ENCODE measurements around the gene NOD1. TPM values are rescaled to one million over a fixed set of nuclear protein-coding genes. Genes with fewer than 3 reads are reported as not detected.

Gene NOD1
- total RNA-seq, 1 donor from 2014 or later: 32.7 TPM

DNA sequence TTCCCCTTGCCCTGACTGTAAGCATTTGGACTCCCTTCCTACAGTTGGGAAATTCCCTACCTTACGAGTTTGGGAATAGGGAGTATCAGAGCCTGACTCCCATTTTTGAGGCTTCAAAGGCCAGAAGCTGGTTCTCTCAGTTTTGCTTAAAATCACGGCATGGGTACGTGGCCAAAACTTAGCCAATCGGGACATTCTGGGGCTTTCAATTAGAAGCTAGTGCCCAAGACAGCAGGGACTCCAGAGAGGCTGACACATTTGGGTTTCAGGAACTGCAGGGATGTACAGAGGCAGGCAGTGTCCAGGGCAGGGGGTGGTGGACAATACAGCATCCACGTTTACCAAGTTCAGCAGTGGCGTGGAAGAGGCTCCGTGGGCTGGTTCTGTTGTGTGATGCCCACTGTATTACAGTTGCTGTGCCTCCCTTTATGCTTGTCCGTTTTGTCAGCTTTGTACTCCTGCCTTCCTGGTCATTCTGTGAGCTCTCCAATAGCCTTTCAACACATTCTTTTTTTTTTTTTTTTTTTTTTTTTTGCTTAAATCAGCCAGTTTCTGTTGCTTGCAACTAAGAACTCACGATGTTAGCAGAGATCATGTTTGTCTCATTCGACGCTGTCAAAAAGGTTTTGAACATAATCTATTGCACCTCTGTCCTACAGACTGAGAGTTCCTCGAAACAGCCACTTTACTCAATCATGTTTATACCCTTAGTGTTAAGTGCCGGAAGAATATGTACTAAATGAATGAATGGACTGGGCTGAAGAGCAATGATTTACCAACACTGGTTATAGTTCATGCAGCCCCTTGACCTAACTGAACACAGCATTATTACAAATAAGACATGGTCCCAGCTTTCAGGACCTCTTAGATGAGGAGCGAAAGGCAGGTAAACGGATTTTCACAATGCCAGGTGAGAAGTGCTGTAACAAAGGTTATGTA, 25.0 kb upstream of the NOD1 start:
- DNase-seq (ENCODE audit: low spot score): no peak
- no peaks in the 10 kb centered on the region for H3K27me3 Mint-ChIP-seq (ENCODE audit: unreplicated experiment)
- no peaks in the 10 kb centered on the region for H3K9me3 Mint-ChIP-seq (ENCODE audit: unreplicated experiment)
- H3K36me3 Mint-ChIP-seq (ENCODE audit: low read depth, unreplicated experiment): peaks cover 5% of the 10 kb centered on the region
- TF ChIP-seq, protein P1, sequence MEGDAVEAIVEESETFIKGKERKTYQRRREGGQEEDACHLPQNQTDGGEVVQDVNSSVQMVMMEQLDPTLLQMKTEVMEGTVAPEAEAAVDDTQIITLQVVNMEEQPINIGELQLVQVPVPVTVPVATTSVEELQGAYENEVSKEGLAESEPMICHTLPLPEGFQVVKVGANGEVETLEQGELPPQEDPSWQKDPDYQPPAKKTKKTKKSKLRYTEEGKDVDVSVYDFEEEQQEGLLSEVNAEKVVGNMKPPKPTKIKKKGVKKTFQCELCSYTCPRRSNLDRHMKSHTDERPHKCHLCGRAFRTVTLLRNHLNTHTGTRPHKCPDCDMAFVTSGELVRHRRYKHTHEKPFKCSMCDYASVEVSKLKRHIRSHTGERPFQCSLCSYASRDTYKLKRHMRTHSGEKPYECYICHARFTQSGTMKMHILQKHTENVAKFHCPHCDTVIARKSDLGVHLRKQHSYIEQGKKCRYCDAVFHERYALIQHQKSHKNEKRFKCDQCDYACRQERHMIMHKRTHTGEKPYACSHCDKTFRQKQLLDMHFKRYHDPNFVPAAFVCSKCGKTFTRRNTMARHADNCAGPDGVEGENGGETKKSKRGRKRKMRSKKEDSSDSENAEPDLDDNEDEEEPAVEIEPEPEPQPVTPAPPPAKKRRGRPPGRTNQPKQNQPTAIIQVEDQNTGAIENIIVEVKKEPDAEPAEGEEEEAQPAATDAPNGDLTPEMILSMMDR (IDR thresholded peaks at IDR 0.05; ENCODE audit: unreplicated experiment): no peak
- peak overlapping the region; percentile 94 for H3K4me3 Mint-ChIP-seq (ENCODE audit: unreplicated experiment)
- H3K27ac Mint-ChIP-seq (ENCODE audit: unreplicated experiment): no peak overlapping the region
- H3K4me1 Mint-ChIP-seq (ENCODE audit: unreplicated experiment): peaks cover 14% of the 10 kb centered on the region

DNA sequence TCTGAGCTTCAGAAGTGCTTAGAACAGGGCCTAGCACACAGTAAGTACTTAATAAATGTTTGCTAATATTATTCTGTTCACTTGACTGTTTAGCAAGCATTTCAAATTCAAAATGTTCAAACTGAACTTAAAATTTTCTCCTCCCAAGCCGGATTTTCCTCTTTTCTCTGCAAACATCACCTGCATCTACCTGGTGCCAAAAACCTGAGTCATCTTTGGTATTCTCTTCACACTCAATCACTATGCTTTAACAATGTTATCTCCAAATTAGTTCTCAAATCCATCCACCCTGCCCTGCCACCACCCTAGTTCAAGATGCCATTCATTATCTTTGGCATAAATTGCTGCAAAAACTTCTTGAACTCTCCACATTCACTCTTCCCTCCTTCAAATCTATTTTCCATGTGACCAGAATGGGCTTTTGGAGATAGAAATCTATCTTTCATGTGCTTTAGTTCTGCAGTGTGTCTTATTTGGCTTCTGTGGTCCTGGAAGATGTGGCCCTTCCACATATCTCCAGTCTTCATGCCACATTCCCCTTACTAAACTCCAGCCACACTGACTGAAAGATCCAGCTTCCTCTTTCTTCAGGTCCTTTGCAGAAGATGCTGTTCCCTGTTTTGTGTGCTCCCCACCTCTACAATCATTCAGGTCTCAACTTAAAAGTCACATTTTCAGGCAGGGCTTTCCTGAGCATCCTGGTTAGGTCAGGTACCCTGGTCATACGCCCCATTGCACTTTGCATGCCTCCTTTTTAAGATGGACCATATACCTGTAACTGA, 24.1 kb upstream of the NOD1 start:
- TF ChIP-seq, protein P1 (IDR thresholded peaks at IDR 0.05; ENCODE audit: unreplicated experiment): no peak
- Mint-ChIP-seq H3K4me3 (ENCODE audit: unreplicated experiment) (no peak overlapping the region), H3K4me1 (ENCODE audit: unreplicated experiment) (peaks cover 14% of the 10 kb centered on the region), H3K27ac (ENCODE audit: unreplicated experiment) (no peak overlapping the region), H3K36me3 (ENCODE audit: low read depth, unreplicated experiment) (peaks cover 5% of the 10 kb centered on the region), H3K27me3 (ENCODE audit: unreplicated experiment) (no peaks in the 10 kb centered on the region), H3K9me3 (ENCODE audit: unreplicated experiment) (no peaks in the 10 kb centered on the region)
- DNase-seq (ENCODE audit: low spot score): no peak

GRCh38 chr7:30501264-30501663, 22.7 kb upstream of the NOD1 start:
- Mint-ChIP-seq H3K36me3 (ENCODE audit: low read depth, unreplicated experiment) (peaks cover 14% of the 10 kb centered on the region), H3K4me3 (ENCODE audit: unreplicated experiment) (no peak overlapping the region), H3K27ac (ENCODE audit: unreplicated experiment) (no peak overlapping the region), H3K9me3 (ENCODE audit: unreplicated experiment) (no peaks in the 10 kb centered on the region), H3K4me1 (ENCODE audit: unreplicated experiment) (peaks cover 14% of the 10 kb centered on the region), H3K27me3 (ENCODE audit: unreplicated experiment) (no peaks in the 10 kb centered on the region)
- TF ChIP-seq, protein P1 (IDR thresholded peaks at IDR 0.05; ENCODE audit: unreplicated experiment): no peak
- DNase-seq (ENCODE audit: low spot score): no peak

- Mint-ChIP-seq H3K27ac (ENCODE audit: unreplicated experiment) (no peak overlapping the region), H3K36me3 (ENCODE audit: low read depth, unreplicated experiment) (peaks cover 20% of the 10 kb centered on the region), H3K4me1 (ENCODE audit: unreplicated experiment) (no peaks in the 10 kb centered on the region), H3K9me3 (ENCODE audit: unreplicated experiment) (no peaks in the 10 kb centered on the region), H3K4me3 (ENCODE audit: unreplicated experiment) (no peak overlapping the region), H3K27me3 (ENCODE audit: unreplicated experiment) (no peaks in the 10 kb centered on the region)
- TF ChIP-seq, protein P1 (IDR thresholded peaks at IDR 0.05; ENCODE audit: unreplicated experiment): no peak
- DNase-seq (ENCODE audit: low spot score): no peak
Measured at GRCh38 chr7:30493228-30493627, 14.6 kb upstream of the NOD1 start.
